ENCODE measurements around the gene TCF12.

DNA sequence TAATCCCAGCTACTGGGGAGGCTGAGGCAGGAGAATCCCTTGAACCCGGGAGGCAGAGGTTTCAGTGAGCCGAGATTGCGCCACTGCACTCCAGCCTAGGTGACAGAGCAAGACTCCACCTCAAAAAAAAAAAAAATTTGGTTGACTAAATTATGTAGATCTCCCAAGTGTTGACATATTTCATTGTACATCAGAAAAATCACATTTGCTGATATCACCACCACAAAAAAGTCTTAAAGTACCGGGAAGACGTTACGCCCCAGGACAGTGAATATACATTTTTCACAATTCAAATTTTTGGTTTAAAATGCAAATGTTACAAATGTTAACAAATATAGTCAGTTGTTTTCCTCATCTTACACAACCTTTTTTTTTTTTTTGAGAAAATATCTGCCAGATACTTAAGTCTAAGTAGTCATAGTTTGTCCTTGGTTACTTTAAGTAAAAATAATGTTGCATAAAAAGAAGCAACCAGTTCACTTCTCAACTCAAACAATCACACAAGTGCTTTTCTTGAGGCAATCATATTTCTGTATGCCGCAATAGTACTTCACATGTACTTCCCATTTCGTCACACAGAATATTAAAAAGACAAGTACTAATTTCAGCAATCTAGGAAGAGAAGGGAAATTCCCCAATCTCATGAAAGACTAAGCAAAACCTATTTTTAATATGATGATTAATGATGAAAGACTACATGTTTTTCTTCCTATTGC lies 41.0 kb upstream of the TCF12 start:
- TF ChIP-seq POLR2A (IDR thresholded peaks at IDR 0.05; ENCODE audit: low read depth) (no peak), CTCF (IDR thresholded peaks at IDR 0.05) (no peak)

Data from esophagus muscularis mucosa (tissue), 3 donors.